Common myeloid progenitor, CD34-positive (primary cell): ENCODE measurements around the gene RGMA.

Experiments used
- CTCF ChIA-PET: fragments of 350-600 bp; sonication (Branson Sonifier 250); formaldehyde crosslinking; loops from one replicate; lab custom pipeline; 2021; ENCODE audit warnings: antibody characterized with exemption; lab: Charles Lee
- POLR2A ChIA-PET: fragments of 350-600 bp; sonication (Branson Sonifier 250); formaldehyde crosslinking; loops from one replicate; lab custom pipeline; 2021; ENCODE audit warnings: antibody characterized with exemption; lab: Charles Lee
- DNase-seq, 3 donors: peaks; one replicate each; pipeline versions ENCODE4 v3.0.0 to v3.0.0-alpha.2; 2013
- H3K27ac ChIP-seq, 2 experiments: 1 replicate in 1 of 2; 2 replicates in 1 of 2; pipeline ENCODE4 v1.7.0; 2013; ENCODE audit warnings: inconsistent platforms in 2 of 2, low read length in 2 of 2, mild to moderate bottlenecking in 2 of 2, low read depth in 1 of 2, moderate library complexity in 1 of 2; ENCODE audit not compliant: severe bottlenecking in 2 of 2, insufficient read depth in 1 of 2, poor library complexity in 1 of 2
- H3K27me3 ChIP-seq, 5 experiments: replicated peaks in 2 of 5; 1 replicate in 3 of 5; 2 replicates in 2 of 5; pipeline versions ENCODE4 v1.6.1 to v1.7.0; 2013; ENCODE audit warnings: low read length in 4 of 5, mild to moderate bottlenecking in 2 of 5, moderate library complexity in 2 of 5, inconsistent platforms in 1 of 5; ENCODE audit not compliant: insufficient read depth in 5 of 5, control insufficient read depth in 4 of 5
- H3K36me3 ChIP-seq, 4 experiments: 1 replicate in 2 of 4; 2 replicates in 2 of 4; pipeline versions ENCODE4 v1.6.1 to v1.7.0; 2013; ENCODE audit warnings: low read length in 3 of 4, control low read depth in 1 of 4, mild to moderate bottlenecking in 1 of 4; ENCODE audit not compliant: control insufficient read depth in 4 of 4, insufficient read depth in 4 of 4
- H3K4me1 ChIP-seq, 4 experiments: 1 replicate in 3 of 4; 2 replicates in 1 of 4; pipeline versions ENCODE4 v1.6.1 to v1.7.1; 2013; ENCODE audit warnings: low read length in 3 of 4, mild to moderate bottlenecking in 3 of 4, control low read depth in 1 of 4, inconsistent platforms in 1 of 4, moderate library complexity in 1 of 4; ENCODE audit not compliant: control insufficient read depth in 4 of 4, insufficient read depth in 4 of 4; ENCODE audit errors: control extremely low read depth in 1 of 4
- H3K4me3 ChIP-seq, 7 experiments: 1 replicate in 4 of 7; 2 replicates in 3 of 7; pipeline versions ENCODE4 v1.5.1 to v1.7.0; 2013; ENCODE audit warnings: mild to moderate bottlenecking in 7 of 7, low read length in 6 of 7, moderate library complexity in 6 of 7, inconsistent platforms in 2 of 7, low read depth in 2 of 7, control low read depth in 1 of 7; ENCODE audit not compliant: insufficient read depth in 4 of 7, control insufficient read depth in 1 of 7; ENCODE audit errors: extremely low read depth in 1 of 7
- H3K9me3 ChIP-seq, 5 experiments: 1 replicate in 4 of 5; 2 replicates in 1 of 5; pipeline versions ENCODE4 v1.6.1 to v1.7.1; 2013; ENCODE audit warnings: low read length in 4 of 5, mild to moderate bottlenecking in 2 of 5, inconsistent platforms in 1 of 5, low read depth in 1 of 5, moderate library complexity in 1 of 5; ENCODE audit not compliant: control insufficient read depth in 4 of 5, insufficient read depth in 2 of 5; ENCODE audit errors: control extremely low read depth in 1 of 5
- WGBS: methylation state at CpG from one replicate; pipeline ENCODE4 v1.1.5; 2013; ENCODE audit not compliant: insufficient coverage; 5-methylcytosine and 5-hydroxymethylcytosine counted together

The RGMA gene

GRCh38 chr15:93085692-93086091 is 3.3 kb downstream of the RGMA start:
- Histone ChIP-seq H3K27me3 (peaks cover 6 to 53% (median 30%) of the 10 kb centered on the region in 5 experiments), H3K36me3 (no peaks in the 10 kb centered on the region), H3K4me3 (no peak overlapping the region), H3K27ac (no peak overlapping the region), H3K9me3 (no peaks in the 10 kb centered on the region), H3K4me1 (peaks cover 0 to 20% (median 14%) of the 10 kb centered on the region in 4 experiments)
- POLR2A ChIA-PET, result no interaction called here
- no peak for DNase-seq
- CTCF ChIA-PET, result no interaction called here
- WGBS, result no CpG with 5 or more reads among the region's 1 CpG

DNA sequence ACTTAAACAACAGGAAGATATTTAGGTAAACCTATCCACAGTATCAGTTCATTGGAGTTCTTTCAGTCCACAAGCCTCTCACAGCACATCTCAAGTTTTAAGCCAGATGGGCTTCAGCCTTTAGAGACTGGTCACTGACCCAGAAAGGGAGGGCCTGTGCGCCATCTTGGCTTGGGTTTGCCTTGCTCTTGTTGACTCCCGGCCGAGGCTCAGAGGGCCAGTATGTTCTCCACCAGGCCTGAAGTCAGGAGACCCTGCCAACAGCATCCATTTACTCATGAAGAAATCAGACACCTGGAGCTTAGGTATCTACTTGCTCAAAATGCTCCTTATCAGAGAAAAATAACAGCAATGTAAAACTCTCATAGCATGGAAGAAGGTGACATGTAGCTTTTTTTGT is 6.2 kb downstream of the RGMA start:
- no peaks in the 10 kb centered on the region for H3K36me3 ChIP-seq
- no peak overlapping the region for H3K4me3 ChIP-seq
- WGBS, result 100% methylated on average over 1 of the region's 3 CpGs
- POLR2A ChIA-PET, result interaction anchor here (0.6 kb wide), 1 partner anchor 24 kb away, joined by 3 read pairs; no protein-coding TSS in a partner anchor
- no peak overlapping the region for H3K27ac ChIP-seq
- H3K4me1 ChIP-seq, result peaks cover 0 to 4% (median 2%) of the 10 kb centered on the region in 4 experiments
- CTCF ChIA-PET, result no interaction called here
- no peak for DNase-seq
- peaks cover 6 to 28% (median 24%) of the 10 kb centered on the region in 5 experiments for H3K27me3 ChIP-seq
- H3K9me3 ChIP-seq, result no peaks in the 10 kb centered on the region

DNA sequence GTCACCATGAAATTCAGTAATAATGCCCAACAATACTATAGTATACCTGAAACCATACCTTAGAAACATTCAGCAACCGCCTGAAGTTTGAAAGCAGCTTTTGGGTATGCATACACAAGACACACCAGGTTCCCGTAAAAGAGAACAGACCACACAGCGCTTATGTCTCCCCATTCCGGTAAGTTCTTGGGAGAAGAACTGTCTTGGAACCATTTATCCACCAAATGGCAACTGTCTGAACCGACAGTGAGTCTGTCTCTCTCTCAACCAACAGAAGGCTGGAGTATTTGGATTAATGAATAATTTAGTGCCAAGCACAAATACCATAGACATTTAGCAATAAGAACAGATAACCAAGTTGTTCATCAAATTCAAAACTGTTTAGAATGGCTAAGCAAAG is 7.6 kb downstream of the RGMA start:
- H3K36me3 ChIP-seq, result no peaks in the 10 kb centered on the region
- ChIA-PET POLR2A (interaction anchor here (0.6 kb wide), 2 partner anchors 13 to 890 kb away, joined by 3 read pairs; no protein-coding TSS in a partner anchor), CTCF (no interaction called here)
- no peak overlapping the region for H3K27ac ChIP-seq
- WGBS, result 100% methylated on average over 2 of the region's 5 CpGs
- H3K4me3 ChIP-seq, result no peak overlapping the region
- H3K27me3 ChIP-seq, result peaks cover 2 to 26% (median 10%) of the 10 kb centered on the region in 5 experiments
- H3K9me3 ChIP-seq, result no peaks in the 10 kb centered on the region
- H3K4me1 ChIP-seq, result no peaks in the 10 kb centered on the region
- DNase-seq, result no peak

DNA sequence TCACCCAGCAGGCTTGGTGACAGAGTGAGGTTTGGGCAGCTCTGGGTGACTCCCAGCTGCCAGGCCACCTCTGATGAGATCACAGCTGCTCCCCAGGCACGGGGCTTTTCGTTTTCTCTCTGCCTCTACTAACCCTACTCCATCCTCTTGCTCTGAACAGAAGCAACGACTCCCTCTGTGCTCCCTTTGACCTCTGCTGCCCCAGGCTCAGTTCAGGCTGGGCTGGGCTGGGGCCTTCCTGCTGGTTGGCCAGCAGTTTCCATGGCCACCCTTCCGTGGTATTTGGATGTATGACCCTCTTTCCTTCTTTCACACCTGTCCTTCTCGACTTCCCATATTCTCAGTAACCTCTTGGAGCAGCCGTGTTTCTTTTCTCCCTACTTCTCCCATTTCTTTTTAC is 8.6 kb downstream of the RGMA start:
- Histone ChIP-seq H3K36me3 (no peaks in the 10 kb centered on the region), H3K27me3 (peaks cover 0 to 23% (median 3%) of the 10 kb centered on the region in 5 experiments), H3K4me3 (no peak overlapping the region), H3K4me1 (no peaks in the 10 kb centered on the region), H3K9me3 (no peaks in the 10 kb centered on the region), H3K27ac (no peak overlapping the region)
- 75% methylated on average over 4 of the region's 6 CpGs for WGBS
- no peak for DNase-seq
- ChIA-PET POLR2A (no interaction called here), CTCF (no interaction called here)

GRCh38 chr15:93076875-93077274 is 12.1 kb downstream of the RGMA start:
- no peaks in the 10 kb centered on the region for H3K9me3 ChIP-seq
- CTCF ChIA-PET, result interaction anchor here (0.8 to 1.6 kb wide), 6 partner anchors 11 to 51 kb away, joined by 3 to 7 read pairs (median 3); no protein-coding TSS in a partner anchor

GRCh38 chr15:93076217-93076616 is 12.8 kb downstream of the RGMA start:
- Histone ChIP-seq H3K4me1 (peaks cover 0 to 27% (median 20%) of the 10 kb centered on the region in 4 experiments), H3K27me3 (peaks cover 0 to 47% (median 4%) of the 10 kb centered on the region in 5 experiments), H3K36me3 (no peaks in the 10 kb centered on the region), H3K9me3 (no peaks in the 10 kb centered on the region), H3K4me3 (no peak overlapping the region), H3K27ac (no peak overlapping the region)
- no CpG with 5 or more reads among the region's 1 CpG for WGBS
- ChIA-PET POLR2A (no interaction called here), CTCF (interaction anchor here (0.9 to 2.3 kb wide), 4 partner anchors 16 to 50 kb away, joined by 3 to 6 read pairs (median 4); no protein-coding TSS in a partner anchor)
- DNase-seq, result no peak

More at GRCh38 chr15:93076875-93077274, 12.1 kb downstream of the RGMA start:
- POLR2A ChIA-PET, result no interaction called here
- Histone ChIP-seq H3K4me1 (peaks cover 0 to 20% (median 17%) of the 10 kb centered on the region in 4 experiments), H3K27ac (no peak overlapping the region), H3K4me3 (no peak overlapping the region), H3K36me3 (no peaks in the 10 kb centered on the region), H3K27me3 (peaks cover 0 to 43% (median 4%) of the 10 kb centered on the region in 5 experiments)
- no peak for DNase-seq
- WGBS, result 98% methylated on average over 3 of the region's 5 CpGs

DNA sequence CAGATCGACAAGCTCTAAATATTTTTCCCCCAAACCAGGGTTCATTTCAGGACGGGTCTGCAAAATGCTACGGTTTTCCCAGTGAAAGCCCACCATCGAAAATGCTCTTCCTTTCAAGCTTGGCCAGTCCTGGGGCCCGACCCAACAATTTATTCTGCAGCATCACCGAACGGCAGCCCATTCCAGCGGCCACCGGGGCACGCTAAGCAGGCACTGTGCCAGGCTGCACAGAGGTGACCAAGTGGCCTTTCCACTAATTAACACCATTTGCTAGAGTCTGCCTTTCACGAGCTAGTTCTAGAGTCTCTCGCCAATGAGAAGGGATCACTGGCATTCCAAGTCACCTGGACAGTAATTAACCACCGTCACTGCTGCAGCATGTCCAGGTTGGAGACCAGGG is 14.4 kb downstream of the RGMA start:
- ChIA-PET POLR2A (no interaction called here), CTCF (interaction anchor here (1.8 to 2.3 kb wide), 2 partner anchors 13 to 45 kb away, joined by 6 read pairs; no protein-coding TSS in a partner anchor)
- Histone ChIP-seq H3K27me3 (peaks cover 0 to 48% (median 4%) of the 10 kb centered on the region in 5 experiments), H3K4me1 (peaks cover 0 to 32% (median 20%) of the 10 kb centered on the region in 4 experiments), H3K27ac (no peak overlapping the region), H3K36me3 (no peaks in the 10 kb centered on the region), H3K4me3 (no peak overlapping the region), H3K9me3 (no peaks in the 10 kb centered on the region)
- over 99% methylated on average over 13 of the region's 13 CpGs for WGBS
- no peak for DNase-seq
